ENCODE data around the gene GRK5.
A peak's percentile ranks its signal among the peaks of the same experiment; 100 is the strongest.

GRK5 gene

DNA sequence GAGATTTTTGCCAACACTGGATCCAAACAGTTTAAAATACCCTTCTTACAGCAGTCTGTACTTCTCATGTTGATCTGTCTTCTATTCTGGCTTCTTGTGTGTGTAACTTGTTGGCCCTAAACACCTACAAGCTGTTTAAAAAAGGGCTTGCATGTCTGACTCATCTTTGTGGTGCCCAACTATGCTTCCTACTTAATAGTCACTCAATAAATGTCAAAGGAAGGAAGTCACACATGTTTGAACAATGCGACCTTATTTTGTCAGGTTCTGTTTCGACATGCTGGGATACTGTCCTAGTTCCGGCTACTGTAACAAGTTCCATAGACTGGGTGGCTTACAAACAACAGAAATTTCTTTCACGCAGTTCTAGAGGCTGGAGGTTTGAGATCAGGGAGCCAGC is 9.4 kb upstream of the GRK5 start:
- no peak for DNase-seq (ENCODE audit: low read depth in 1 of 2, low spot score in 1 of 2)

DNA sequence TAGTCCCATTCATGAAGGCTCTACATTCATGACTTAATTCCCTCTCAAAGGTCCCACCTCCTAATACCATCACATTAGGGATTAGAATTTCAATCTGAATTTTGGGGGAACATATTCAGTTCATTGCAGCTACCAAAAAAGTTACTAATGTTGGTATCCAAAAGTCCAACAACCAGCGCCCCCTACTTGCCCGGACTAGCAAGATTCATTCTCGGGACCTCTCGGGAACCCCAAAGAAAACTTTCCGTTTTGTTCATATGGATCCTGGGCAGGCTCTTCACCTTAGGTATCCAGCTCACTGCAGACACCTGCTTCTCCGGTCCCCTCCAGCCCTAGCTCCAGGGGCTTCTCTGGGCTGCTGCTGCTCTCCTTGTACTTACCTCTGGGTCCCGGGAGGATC is 8.9 kb upstream of the GRK5 start:
- no peak for DNase-seq (ENCODE audit: low read depth in 1 of 2, low spot score in 1 of 2)

DNA sequence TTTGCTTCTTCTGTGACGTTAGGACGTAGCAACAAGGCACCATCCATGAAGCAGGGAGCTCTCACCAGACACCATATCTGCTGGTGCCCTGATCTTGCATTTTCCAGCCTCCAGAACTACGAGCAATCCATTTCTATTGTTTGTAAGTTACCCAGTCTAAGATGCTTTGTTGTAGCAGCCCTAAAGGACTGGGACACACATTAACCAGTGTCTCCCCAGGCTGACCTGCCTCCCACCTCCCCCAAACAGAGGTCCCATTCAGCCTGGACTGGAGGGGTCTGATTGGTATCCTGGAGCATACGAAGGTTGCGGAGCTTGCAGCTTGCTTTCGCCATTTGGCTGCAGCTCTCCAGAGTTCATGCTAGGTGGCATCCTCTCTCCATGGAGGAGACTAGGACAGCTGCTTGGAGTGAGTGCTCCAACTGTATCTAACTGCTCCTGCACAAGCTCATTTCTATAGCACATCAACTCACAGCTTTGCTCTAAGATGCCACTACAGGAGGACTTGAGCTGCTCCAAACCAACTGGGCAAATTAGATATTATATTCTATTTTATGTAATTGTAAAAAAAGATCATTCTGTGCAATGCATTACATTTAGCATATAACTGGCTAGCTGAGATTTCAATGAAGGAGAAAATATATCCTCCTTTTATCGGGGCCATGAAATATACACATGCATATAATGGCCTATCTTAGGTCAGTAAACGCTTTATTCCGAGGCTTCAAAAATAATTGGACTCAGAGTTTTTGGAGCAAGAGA is 8.0 kb upstream of the GRK5 start:
- peak in 1 of 2 donors; percentile 54 for DNase-seq (ENCODE audit: low read depth in 1 of 2, low spot score in 1 of 2)

DNA sequence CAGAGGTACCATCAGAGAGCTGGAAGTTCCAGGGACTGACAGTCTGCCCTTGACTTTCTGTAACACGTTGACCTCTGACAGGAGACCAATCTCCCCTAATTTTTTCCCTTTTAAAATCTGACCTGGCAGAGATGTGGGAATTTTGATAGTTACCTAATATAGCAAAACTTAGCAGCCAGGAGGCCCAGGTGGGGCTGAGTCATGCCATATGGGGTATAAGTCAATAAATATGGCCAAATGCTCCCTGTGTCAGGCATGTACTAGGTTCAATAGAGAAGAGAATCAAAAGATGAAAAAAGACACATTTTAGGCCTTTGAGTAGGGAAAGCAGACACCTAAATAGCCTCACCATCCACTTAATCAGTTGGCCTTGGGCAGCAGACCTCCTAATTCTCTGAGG is 6.1 kb upstream of the GRK5 start:
- no peak for DNase-seq (ENCODE audit: low read depth in 1 of 2, low spot score in 1 of 2)

DNA sequence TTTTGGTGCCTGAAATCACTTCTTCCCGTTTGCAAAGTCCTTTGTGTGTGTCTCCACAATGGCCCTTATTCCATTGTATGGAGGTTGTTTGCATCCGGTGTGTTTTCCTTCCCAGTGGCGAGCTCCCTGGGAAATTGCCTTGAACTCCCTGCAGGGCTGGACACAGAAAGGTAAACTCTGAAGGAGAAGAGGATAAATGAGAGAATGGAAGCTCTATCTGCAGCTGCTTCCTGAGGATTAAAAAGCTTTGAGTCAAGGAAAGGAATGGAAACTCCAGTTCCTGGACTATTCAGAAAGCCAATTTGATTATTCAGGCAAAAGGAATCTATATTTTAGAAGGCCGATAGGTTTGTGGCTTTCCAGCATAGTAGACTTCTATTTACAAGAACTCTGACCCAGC is 4.4 kb upstream of the GRK5 start:
- no peak for DNase-seq (ENCODE audit: low read depth in 1 of 2, low spot score in 1 of 2)

DNA sequence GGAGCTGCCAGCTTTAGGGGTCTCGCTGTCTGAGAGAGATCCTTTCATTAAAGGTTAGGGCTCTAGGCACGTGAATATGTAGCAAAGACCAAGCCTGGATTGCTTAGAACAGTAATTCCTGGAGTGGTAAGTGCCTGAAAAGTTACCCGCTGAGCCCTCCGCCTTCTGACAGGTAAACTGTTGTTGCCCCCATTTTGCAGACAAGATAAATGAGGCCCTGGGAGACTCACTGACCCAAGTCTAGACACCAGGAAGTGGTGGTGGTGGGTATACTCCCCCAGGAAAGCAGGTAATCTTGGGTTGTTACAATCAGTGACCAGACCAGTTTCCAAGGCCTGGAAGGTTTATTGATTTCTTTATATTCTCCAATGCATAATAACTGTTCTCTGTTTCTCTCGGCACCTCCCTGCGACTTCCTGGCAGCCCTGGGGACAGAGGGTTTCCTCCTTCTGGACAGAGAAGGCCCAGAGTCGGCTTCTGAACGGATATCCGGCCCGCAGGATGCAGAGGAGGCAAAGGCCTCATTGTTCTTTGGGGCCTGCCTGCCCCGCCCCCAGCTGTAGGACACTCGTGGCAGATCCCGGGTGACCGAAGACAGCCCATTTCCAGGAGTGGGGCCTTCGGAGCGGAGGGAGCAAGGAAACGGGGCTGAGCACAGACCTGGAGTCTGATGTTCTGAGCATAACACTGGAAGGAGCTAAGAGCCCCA is 1.3 kb upstream of the GRK5 start:
- DNase-seq (ENCODE audit: low read depth in 1 of 2, low spot score in 1 of 2): peak in 1 of 2 donors; percentile 25

DNA sequence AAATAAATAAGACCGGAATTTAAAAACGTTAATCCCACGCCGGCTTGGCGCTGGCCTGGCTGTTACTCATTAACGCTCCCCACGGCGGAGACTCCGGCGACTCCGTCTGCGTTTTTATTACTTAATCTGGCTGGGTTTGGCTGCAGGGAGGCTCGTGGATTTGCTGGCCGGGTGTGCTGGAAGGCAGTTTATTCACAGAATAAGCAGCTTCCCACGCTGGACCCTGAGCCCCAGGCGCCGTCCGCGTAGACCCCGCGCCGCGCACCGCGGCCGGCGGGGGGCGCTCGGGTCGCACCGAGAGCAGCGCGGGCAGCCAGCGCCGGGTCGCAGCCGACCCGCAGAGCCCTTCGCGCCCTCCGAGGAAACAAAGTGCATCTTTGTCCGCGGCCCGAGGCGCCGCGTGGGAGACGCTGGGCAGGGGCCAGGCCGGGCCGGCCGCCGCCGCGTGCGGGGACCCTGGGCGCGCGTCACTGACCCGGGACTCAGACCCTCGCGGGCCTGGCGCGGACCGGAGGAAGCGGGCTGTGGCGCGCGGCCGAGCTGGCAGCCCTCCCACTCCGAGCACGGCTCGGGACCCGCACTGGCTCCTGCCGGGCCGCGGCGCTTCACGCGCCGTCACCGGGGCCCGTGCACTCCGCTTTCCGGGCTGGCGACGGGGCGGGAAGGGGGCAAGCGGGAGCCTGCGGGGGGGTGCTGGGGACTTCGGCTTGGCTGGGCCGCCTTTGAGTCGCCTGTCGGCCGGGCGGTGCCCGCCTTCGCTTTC is 587 bp upstream of the GRK5 start:
- peak; percentile 49 to 64 for DNase-seq (ENCODE audit: low read depth in 1 of 2, low spot score in 1 of 2)

DNA sequence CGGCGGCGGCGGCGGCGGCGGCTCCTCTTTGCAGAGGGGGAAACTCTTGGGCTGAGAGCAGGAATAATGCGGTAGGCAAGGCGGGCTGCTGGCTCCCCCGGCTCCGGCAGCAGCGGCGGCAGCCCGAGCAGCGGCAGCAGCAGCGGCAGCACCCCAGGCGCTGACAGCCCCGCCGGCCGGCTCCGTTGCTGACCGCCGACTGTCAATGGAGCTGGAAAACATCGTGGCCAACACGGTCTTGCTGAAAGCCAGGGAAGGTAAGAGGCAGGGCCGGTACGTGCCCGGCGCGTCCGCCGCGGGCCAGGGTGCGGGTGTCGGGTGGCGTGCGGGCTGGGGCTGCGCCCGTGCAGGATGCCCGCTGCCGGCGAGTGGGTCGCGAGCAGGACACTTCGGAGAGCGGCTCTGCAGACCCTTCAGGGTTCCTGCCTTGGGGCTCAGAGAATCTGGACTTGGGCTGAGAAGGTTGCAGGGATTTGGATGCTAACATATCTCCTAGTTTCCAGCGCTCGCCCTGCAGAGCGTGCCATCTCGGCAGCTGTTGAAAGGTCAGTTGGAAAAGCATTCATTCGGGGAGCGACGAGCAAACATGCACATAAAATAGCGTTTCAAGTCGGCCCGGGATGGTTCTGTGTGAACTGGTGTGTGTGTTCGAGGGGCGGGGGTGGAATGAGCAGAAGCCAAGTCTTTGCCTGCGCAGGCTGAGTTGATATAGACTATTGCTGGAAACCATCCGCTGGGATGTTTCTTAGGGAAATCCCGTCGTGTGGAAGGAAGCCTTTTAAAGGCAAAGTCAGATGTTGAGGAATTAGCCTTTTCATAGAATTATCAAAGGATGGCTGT is 562 bp downstream of the GRK5 start:
- DNase-seq (ENCODE audit: low read depth in 1 of 2, low spot score in 1 of 2): peak in 1 of 2 donors; percentile 20

DNA sequence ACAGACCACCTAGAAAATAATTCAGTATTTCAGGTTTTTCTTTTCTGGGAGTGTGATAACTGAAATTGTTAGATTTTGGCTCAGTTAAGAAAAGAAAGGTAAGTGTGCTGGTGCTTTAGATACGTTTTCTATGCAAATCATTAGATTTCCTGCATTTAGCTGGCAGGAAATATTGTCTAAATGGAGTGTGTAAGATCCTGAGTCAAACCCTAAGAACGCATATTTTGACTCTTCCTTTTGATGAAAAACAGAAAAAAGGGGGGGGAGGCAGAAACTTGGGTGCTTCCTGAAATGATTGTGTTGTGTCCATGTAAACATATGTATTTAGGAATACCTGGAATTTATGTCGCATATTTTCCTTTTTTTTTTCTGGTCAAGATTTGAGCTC is 1.2 kb downstream of the GRK5 start:
- DNase-seq (ENCODE audit: low read depth in 1 of 2, low spot score in 1 of 2): no peak

DNA sequence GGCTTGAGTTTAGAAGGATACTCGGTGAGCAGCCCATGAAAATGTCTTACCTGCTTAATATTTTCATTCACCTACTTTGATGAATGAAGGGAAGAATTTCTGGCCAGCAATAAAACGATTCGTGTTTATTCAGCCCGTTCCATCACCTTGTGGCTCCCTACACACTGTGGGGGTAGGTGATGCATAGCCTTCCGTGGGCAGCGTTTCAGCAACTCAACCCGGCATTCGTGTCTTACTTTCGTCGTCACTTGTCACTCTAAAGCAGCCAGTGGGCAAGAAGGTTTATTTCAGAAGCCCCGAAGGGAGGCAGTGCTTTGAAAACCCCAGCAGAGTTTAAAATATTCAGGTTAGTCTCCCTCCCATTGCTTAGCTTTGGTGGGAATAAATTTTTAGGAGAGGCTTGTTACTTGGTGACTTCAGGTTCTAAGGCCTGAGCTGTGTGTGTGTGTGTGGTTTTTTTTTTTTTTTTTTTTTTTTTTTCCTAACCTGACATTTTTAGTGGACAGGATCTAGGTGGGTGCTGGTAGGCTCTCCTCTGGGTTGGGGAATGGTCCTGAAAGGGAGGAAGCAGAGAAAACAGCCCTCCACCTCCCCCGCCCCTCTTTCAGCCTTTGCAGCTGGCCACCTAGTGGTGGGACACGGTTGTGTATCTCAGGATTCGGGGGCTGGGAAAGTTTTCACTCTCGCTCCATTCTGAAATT is 1.8 kb downstream of the GRK5 start:
- DNase-seq (ENCODE audit: low read depth in 1 of 2, low spot score in 1 of 2): peak; percentile 22 to 56

DNA sequence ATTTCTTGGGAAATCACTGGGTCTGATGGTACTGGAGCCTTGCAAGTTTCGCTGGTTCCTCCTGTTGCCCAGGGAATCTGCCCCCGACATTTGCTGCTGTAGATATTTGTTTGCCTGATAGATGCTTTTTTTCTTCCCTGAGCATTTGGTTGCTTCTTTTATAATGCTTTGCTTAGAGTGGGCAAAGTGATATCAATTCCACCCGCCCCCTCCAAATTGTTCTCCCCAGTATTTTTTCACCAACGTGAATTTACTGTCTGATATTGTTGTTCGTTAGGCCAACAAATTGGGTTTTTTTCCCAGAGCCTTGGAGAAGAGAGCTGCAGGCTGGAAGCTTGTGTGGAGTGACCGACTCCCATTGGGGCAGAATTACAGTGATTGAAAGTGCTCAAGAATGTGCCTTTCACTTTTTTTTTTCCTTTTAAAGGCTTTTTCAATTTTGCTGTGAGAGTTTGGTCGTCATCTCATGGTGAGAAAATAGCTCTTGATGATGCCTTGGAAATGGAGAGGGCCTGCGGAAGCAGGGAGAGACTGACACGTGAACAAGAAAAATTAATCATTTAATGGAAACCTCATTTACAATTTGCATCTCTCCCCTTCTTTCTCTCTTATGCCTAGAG is 2.5 kb downstream of the GRK5 start:
- DNase-seq (ENCODE audit: low read depth in 1 of 2, low spot score in 1 of 2): no peak

DNA sequence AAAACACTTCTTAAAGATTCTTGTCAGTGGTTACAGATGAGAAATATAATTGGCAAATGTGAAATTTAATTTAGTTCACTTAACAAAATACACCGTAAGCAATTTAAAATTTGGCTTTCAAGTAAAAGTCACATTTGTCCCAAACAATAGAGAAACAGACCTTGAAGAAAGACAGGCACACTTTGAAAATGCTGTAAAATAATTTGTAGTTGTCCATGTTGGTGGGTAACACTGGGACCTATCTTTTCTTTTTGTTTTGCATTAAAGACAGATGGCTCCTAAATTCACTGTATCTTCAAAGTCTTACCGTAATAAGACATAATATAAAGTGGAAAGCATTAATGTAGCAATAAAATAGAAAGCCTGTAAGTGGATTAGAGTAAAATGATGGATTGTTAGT is 3.3 kb downstream of the GRK5 start:
- DNase-seq (ENCODE audit: low read depth in 1 of 2, low spot score in 1 of 2): no peak

DNA sequence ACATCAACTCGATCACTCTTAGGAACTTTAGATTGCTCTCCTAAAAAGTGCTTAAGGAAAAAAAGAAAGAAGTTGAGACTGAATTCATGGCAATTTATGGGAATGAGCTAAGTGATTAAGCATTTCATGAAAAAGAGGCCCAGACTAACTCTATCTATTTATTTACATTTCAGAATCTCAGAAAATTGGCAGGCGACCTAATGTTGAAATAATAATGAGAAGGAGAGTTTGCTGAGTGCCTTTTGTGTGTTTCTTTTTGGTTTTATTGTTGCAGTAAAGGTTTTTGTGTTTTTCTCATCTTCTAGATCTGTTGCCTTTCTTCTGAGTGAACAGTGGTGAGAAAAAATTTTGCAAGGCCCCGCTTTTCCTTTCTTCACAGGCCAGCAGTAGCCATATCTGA is 3.8 kb downstream of the GRK5 start:
- DNase-seq (ENCODE audit: low read depth in 1 of 2, low spot score in 1 of 2): no peak

DNA sequence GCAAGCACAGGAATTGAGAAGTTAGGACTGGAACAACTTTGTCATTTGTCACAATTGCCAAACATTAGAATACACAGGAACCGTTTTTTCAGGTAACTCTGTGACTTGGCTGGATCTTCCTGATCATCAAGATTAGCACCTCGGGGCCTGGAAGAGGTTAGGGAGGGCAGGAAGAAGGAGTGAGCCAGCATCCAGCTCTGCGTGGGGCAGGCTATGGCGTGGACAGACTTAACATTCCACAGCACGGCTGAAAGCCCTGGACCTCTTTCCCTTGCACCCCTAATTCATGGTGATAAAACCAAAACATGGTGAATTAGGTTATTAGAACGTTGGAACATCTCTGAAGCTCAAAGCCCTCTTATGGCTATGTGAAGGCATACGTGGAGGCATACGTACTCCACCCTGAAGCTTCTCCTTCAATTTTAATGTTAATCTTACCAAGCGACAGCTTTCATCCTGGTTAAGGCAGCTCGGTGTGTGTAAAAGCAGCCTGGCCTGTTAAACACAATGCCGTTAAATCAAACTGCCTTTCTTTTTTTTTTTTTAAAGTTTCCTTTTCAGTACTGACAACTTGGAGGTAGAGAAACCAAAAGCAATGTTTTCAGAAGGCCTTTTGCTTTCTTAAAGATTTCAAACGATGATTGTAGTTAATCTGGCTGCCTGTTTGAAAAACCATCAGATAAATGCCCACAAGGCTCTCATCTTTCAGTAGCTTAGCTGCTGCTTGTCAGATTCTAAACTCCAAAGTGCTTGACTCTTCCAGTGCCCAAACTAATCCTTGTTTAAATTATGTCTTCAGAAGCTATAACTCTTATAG is 4.5 kb downstream of the GRK5 start:
- no peak for DNase-seq (ENCODE audit: low read depth in 1 of 2, low spot score in 1 of 2)

DNA sequence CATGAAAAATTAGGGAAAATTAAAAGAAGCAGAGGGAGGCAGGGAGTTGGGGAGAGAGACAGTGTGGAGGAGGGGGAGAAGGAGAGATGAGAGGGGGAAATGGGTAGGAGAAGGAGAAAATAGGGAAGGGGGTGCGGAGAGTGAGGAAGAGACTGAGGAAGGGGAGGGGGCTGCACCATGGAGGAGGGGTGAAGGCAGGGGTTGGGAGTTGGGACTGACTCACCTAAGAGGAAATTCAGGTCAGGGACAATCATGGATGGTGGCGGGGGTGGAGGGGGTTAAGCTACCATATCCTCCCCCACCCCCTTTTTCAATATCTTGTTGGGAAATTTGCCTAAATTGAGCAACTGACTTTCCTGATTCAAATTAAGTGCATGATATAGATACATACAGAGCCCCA is 8.0 kb downstream of the GRK5 start:
- no peak for DNase-seq (ENCODE audit: low read depth in 1 of 2, low spot score in 1 of 2)

DNA sequence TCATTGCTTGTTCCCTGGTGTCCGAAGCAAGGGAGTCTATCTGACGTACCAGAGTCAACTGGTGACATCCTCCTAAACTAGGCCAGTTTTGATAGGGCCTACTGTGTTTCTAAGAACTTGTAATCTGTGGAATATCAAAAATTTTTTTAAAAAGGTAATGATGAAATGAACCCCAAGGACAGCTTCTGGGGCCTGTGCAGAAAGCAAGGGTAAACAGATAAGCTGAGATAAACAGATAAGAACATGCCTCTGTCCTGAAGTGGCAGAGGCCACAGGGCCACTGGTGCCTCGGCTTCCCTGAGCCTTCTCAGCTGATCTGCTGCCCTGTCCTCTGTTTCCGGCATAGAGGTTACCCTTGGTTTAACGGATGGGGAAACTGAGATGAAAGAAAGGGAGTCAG is 8.8 kb downstream of the GRK5 start:
- DNase-seq (ENCODE audit: low read depth in 1 of 2, low spot score in 1 of 2): no peak

DNA sequence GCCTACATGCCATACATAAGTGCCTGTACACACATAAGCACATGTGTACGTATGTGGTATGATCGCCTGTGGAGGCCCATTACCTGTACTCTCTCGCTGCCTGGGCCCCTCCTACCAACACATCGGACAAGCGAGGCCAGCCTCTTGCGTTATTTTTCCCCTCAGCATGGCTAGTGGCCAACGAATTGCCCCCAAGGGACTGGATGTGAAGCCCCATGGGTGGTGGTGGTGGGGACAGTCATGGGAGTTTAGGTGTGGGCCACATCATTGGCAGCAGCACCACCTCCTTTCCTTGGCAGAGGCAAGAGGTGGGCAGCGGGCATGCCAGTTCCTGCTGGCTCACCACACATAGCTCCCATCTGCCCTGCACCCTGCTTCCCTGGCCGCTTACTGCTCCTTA is 10.0 kb downstream of the GRK5 start:
- DNase-seq (ENCODE audit: low read depth in 1 of 2, low spot score in 1 of 2): no peak

DNA sequence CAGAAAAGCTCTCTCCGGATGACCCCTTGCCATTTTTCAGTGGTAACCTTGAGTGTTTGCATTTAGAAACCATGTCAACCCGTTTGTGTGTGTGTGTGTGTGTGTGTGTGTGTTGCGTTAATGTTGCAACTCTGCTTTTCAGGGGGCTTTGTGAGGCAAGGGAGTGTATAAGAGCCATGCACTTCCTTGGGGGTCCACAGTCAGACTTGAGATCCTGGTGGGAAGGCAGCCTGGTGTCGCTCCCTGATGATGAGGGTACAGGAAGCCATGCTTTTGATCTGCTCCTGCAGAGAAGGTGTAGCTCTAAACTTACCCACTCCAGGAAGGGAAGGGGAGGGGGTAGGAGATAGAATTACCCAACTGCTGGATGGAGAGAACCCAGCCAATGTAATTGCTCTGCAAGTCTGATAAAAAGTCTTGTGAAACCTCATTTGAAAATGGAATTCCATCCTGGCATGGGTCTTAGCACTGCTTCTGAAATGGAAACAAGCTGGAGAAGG is 10.7 kb downstream of the GRK5 start:
- DNase-seq (ENCODE audit: low read depth in 1 of 2, low spot score in 1 of 2): no peak

DNA sequence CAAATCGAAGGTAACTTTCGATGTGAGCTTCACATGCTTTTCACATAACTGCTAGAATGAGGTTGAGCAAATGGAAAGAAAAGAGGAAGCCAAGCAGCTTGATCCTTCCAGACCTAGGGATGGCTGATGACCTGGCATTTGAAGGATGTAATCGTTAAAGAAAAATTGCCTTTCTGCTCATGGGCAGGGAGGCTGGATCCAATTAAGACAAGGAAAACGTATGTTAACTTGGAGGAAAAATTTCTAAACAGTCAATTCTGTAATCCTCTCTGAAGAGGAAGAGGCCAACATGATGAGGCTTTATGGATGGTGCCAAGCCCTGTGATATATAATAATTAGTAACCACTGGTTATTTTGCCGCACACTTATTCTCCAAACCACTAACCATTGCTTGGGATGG is 12.5 kb downstream of the GRK5 start:
- no peak for DNase-seq (ENCODE audit: low read depth in 1 of 2, low spot score in 1 of 2)

Measured in activated CD4-positive, alpha-beta T cell treated with anti-CD3 and anti-CD28 coated beads, Interleukin-2, amount 50 U/mL, for 24 hours (primary cell).